H1 (cell line): ENCODE data around the gene GNAQ. TPM values are rescaled to one million over a fixed set of nuclear protein-coding genes. Genes with fewer than 3 reads are reported as not detected.

Source experiments
- BCL11A ChIP-seq, 2 experiments: IDR thresholded peaks; one replicate each; pipeline ENCODE4 v1.6.1; 2011; ENCODE audit warnings: low read depth in 2 of 2, low read length in 2 of 2, mild to moderate bottlenecking in 2 of 2
- EP300 ChIP-seq, 2 experiments: IDR thresholded peaks; 1 replicate in 1 of 2; 2 replicates in 1 of 2; pipeline ENCODE4 v1.6.1; 2011 to 2012; ENCODE audit warnings: low read depth in 2 of 2, low read length in 2 of 2, mild to moderate bottlenecking in 2 of 2, borderline replicate concordance in 1 of 2, inconsistent platforms in 1 of 2, moderate library complexity in 1 of 2
- KDM5A ChIP-seq: fragments of 200-600 bp; IDR thresholded peaks from 2 replicates; pipeline ENCODE4 v1.7.1; 2012; ENCODE audit warnings: mild to moderate bottlenecking, low read length, inconsistent platforms, mixed read lengths
- POLR2AphosphoS5 ChIP-seq: IDR thresholded peaks from 2 replicates; pipeline ENCODE4 v1.6.1; 2011; ENCODE audit warnings: low read depth, low read length
- SRF ChIP-seq: IDR thresholded peaks from 2 replicates; pipeline ENCODE4 v1.6.1; 2011; ENCODE audit warnings: mild to moderate bottlenecking, low read depth, low read length, moderate library complexity
- polyA plus RNA-seq, 7 experiments: library from polyadenylated mRNA; depleted of rRNA in 3 of 7; stranded (reverse) in 5 of 7; unstranded in 2 of 7; fragments of >200 nt in 5 of 7; fragments of 200-250 nt in 2 of 7; gene quantifications; 1 replicate in 5 of 7; 2 replicates in 1 of 7; 4 replicates in 1 of 7; pipeline versions ENCODE4 v1.2.1 to v1.2.3, GENCODE V29; 2011 to 2013; ENCODE audit warnings: missing spikeins in 2 of 7, mixed read lengths in 2 of 7
- total RNA-seq: library from RNA; stranded (reverse); fragmentation: NEBNext Ultra II Directional; extraction: Animal tissue kit (Norgen Biotek cat#: 25700); gene quantifications from 2 replicates; pipeline ENCODE4 v1.2.1, GENCODE V29; 2021

The GNAQ gene
- total and polyA plus RNA-seq, 2 of the 8 experiments (the other 6 are each of a cell fraction or from before 2014, with no cell fraction given): 22.8 to 63.8 TPM

DNA sequence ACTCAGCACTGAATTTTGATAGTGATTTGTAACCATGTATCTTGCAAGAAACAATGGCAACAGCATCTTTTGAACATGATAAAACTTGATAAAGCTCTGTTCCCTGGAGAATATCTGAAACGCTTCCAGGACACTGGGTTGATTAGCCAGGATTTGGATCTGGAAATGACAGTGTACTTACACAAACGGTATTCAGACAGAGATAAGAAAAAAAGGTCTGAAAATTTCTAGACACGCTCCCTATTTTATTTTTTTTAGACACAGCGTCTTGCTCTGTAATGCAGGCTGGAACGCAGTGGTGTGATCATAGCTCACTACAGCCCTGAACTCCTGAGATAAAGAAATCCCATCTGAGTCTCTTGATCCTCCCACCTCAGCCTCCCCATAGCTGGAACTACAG is 109.0 kb downstream of the GNAQ start (continued):
- TF ChIP-seq POLR2AphosphoS5 (no peak), BCL11A (IDR thresholded peaks at IDR 0.05; ENCODE audit: low read depth in 2 of 2, low read length in 2 of 2) (no peak), SRF (no peak), EP300 (IDR thresholded peaks at IDR 0.05; ENCODE audit: borderline replicate concordance in 1 of 2, low read depth in 2 of 2, low read length in 2 of 2) (no peak), KDM5A (no peak)
